ENCODE results near the gene OSBPL9. TPM values are rescaled to one million over a fixed set of nuclear protein-coding genes. Genes with fewer than 3 reads are reported as not detected.

The OSBPL9 gene
- total RNA-seq, 1 donor from 2014 or later, result 88.3 TPM

DNA sequence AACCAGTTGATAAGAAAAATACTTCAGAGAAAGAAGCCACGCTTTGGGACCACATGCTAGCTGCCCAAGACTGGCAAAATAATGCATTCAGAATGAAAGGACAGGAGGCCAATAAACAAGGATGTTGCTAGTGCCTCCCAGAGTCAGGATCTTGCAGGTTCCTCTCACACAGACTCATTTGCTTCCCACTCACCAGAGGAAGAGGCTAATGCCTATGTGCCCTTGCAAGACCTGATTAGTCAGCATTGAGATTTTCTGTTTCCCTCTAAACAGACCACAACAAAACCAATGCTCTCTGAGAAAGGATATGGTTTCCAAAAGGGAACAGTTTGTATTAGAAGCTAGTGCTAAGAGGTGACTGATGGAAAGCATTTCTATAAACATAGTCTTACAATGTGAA, 176.0 kb downstream of the OSBPL9 start:
- Mint-ChIP-seq H3K27me3 (no peaks in the 10 kb centered on the region), H3K4me3 (no peak overlapping the region), H3K36me3 (peaks cover 50% of the 10 kb centered on the region), H3K4me1 (ENCODE audit: unreplicated experiment) (no peaks in the 10 kb centered on the region), H3K27ac (no peak overlapping the region), H3K9me3 (no peaks in the 10 kb centered on the region)
- no peak for DNase-seq (ENCODE audit: extremely low spot score, unreplicated experiment)
- TF ChIP-seq CTCF (conservative IDR thresholded peaks at IDR 0.05), result no peak

GRCh38 chr1:51794260-51794659, 177.4 kb downstream of the OSBPL9 start:
- no peak overlapping the region for H3K4me3 Mint-ChIP-seq
- no peaks in the 10 kb centered on the region for H3K4me1 Mint-ChIP-seq (ENCODE audit: unreplicated experiment)
- no peak for DNase-seq (ENCODE audit: extremely low spot score, unreplicated experiment)
- H3K27me3 Mint-ChIP-seq, result no peaks in the 10 kb centered on the region
- TF ChIP-seq CTCF (conservative IDR thresholded peaks at IDR 0.05), result no peak
- H3K9me3 Mint-ChIP-seq, result no peaks in the 10 kb centered on the region
- H3K27ac Mint-ChIP-seq, result no peak overlapping the region
- H3K36me3 Mint-ChIP-seq, result peaks cover 42% of the 10 kb centered on the region

GRCh38 chr1:51794868-51795267, 178.0 kb downstream of the OSBPL9 start:
- peaks cover 36% of the 10 kb centered on the region for H3K36me3 Mint-ChIP-seq

GRCh38 chr1:51799372-51799771, 182.5 kb downstream of the OSBPL9 start:
- Mint-ChIP-seq H3K4me3 (no peak overlapping the region), H3K36me3 (peaks cover 30% of the 10 kb centered on the region), H3K9me3 (no peaks in the 10 kb centered on the region), H3K27ac (no peak overlapping the region), H3K27me3 (no peaks in the 10 kb centered on the region), H3K4me1 (ENCODE audit: unreplicated experiment) (no peaks in the 10 kb centered on the region)
- no peak for DNase-seq (ENCODE audit: extremely low spot score, unreplicated experiment)
- no peak for TF ChIP-seq CTCF (conservative IDR thresholded peaks at IDR 0.05)

More at GRCh38 chr1:51794868-51795267, 178.0 kb downstream of the OSBPL9 start:
- Mint-ChIP-seq H3K4me1 (ENCODE audit: unreplicated experiment) (no peaks in the 10 kb centered on the region), H3K27ac (no peak overlapping the region), H3K4me3 (no peak overlapping the region), H3K9me3 (no peaks in the 10 kb centered on the region), H3K27me3 (no peaks in the 10 kb centered on the region)
- DNase-seq (ENCODE audit: extremely low spot score, unreplicated experiment), result no peak
- no peak for TF ChIP-seq CTCF (conservative IDR thresholded peaks at IDR 0.05)

GRCh38 chr1:51814513-51814912, 197.6 kb downstream of the OSBPL9 start:
- H3K36me3 Mint-ChIP-seq, result peaks cover 15% of the 10 kb centered on the region

More at GRCh38 chr1:51814513-51814912, 197.6 kb downstream of the OSBPL9 start:
- Mint-ChIP-seq H3K9me3 (no peaks in the 10 kb centered on the region), H3K4me3 (no peak overlapping the region), H3K27ac (no peak overlapping the region), H3K27me3 (no peaks in the 10 kb centered on the region), H3K4me1 (ENCODE audit: unreplicated experiment) (no peaks in the 10 kb centered on the region)
- TF ChIP-seq CTCF (conservative IDR thresholded peaks at IDR 0.05), result no peak
- no peak for DNase-seq (ENCODE audit: extremely low spot score, unreplicated experiment)

Measured in type B pancreatic cell (in vitro differentiated cells).